AG09309 (cell line): ENCODE measurements around the gene ATXN1L.
"Not testable (repeated sequence)": the region's sequence is repeated elsewhere in the genome, so short reads cannot be mapped to it uniquely, and the experiment has no call there.

ENCODE experiments used
- DNase-seq: peaks from one replicate; pipeline ENCODE4 v3.0.0-alpha.2; 2010; ENCODE audit warnings: low read depth
- H3K4me3 ChIP-seq: 2 replicates; pipeline ENCODE4 v1.5.1; 2011; ENCODE audit warnings: mild to moderate bottlenecking, low read depth, low read length, moderate library complexity; ENCODE audit not compliant: control insufficient read depth
- TF ChIP-seq, protein P1 (sequence below): IDR thresholded peaks from 2 replicates; pipeline ENCODE4 v1.5.1; 2011; ENCODE audit warnings: mild to moderate bottlenecking, low read depth, low read length, inconsistent platforms; ENCODE audit not compliant: insufficient read depth, control insufficient read depth; ENCODE audit errors: missing control alignments

Gene ATXN1L

GRCh38 chr16:71865173-71865863 is 19.5 kb downstream of the ATXN1L start:
- H3K4me3 ChIP-seq = no peak overlapping the region
- TF ChIP-seq, protein P1, sequence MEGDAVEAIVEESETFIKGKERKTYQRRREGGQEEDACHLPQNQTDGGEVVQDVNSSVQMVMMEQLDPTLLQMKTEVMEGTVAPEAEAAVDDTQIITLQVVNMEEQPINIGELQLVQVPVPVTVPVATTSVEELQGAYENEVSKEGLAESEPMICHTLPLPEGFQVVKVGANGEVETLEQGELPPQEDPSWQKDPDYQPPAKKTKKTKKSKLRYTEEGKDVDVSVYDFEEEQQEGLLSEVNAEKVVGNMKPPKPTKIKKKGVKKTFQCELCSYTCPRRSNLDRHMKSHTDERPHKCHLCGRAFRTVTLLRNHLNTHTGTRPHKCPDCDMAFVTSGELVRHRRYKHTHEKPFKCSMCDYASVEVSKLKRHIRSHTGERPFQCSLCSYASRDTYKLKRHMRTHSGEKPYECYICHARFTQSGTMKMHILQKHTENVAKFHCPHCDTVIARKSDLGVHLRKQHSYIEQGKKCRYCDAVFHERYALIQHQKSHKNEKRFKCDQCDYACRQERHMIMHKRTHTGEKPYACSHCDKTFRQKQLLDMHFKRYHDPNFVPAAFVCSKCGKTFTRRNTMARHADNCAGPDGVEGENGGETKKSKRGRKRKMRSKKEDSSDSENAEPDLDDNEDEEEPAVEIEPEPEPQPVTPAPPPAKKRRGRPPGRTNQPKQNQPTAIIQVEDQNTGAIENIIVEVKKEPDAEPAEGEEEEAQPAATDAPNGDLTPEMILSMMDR = no peak
- no peak for DNase-seq

DNA sequence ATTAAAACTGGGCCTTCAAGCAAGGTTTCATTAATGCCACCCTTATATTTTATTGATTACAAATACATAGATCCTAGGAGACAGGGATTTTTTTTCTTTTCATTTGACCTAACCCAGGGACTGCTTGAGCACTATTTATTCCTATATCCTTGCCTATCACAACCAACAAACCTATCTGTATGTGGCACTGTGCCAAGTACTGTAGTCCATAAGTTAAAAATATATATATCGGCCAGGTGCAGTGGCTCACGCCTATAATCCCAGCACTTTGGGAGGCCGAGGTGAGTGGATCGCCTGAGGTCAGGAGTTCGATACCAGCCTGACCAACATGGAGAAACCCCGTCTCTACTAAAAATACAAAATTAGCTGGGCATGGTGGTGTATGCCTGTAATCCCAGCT is 21.4 kb downstream of the ATXN1L start:
- not testable (repeated sequence) for DNase-seq, H3K4me3 ChIP-seq

- no peak overlapping the region for H3K4me3 ChIP-seq
- TF ChIP-seq, protein P1 = no peak
- DNase-seq = no peak
These were observed 22.2 kb downstream of the ATXN1L start for GRCh38 chr16:71867939-71868338.

GRCh38 chr16:71869089-71869488 is 23.3 kb downstream of the ATXN1L start:
- H3K4me3 ChIP-seq = no peak overlapping the region
- DNase-seq = no peak
- TF ChIP-seq, protein P1 = no peak

- H3K4me3 ChIP-seq = no peak overlapping the region
- DNase-seq = no peak
- TF ChIP-seq, protein P1 = no peak
These were observed 25.0 kb downstream of the ATXN1L start for GRCh38 chr16:71870818-71871217.

- no peak for DNase-seq
- H3K4me3 ChIP-seq = no peak overlapping the region
- TF ChIP-seq, protein P1 = no peak
These were observed 27.4 kb downstream of the ATXN1L start for GRCh38 chr16:71873199-71873598.

- TF ChIP-seq, protein P1 = no peak
- no peak overlapping the region for H3K4me3 ChIP-seq
- DNase-seq = no peak
These were observed 33.1 kb downstream of the ATXN1L start for GRCh38 chr16:71878911-71879310.
